A204.1 (cell line): Measurements from ENCODE around the gene PCBP3.
"Not testable (repeated sequence)": the region's sequence is repeated elsewhere in the genome, so short reads cannot be mapped to it uniquely, and the experiment has no call there.

Experiments used
- FAIRE-seq: peaks from 2 replicates; lab custom pipeline; 2012; peaks lifted over from hg19 to GRCh38; lab: Jason Lieb, UNC

Gene PCBP3

GRCh38 chr21:45678790-45679189 is 35.3 kb downstream of the PCBP3 start:
- not testable (repeated sequence) for FAIRE-seq

GRCh38 chr21:45680215-45680614 is 36.7 kb downstream of the PCBP3 start:
- peak; percentile 30 for FAIRE-seq

GRCh38 chr21:45695086-45695485 is 51.6 kb downstream of the PCBP3 start:
- no peak for FAIRE-seq

- FAIRE-seq: no peak
Observed at GRCh38 chr21:45698493-45699184, 55.1 kb downstream of the PCBP3 start.

- no peak for FAIRE-seq
Observed at GRCh38 chr21:45699251-45699942, 55.9 kb downstream of the PCBP3 start.

- no peak for FAIRE-seq
Observed at GRCh38 chr21:45699966-45700365, 56.4 kb downstream of the PCBP3 start.

- FAIRE-seq: no peak
Observed at GRCh38 chr21:45700461-45700860, 56.9 kb downstream of the PCBP3 start.

- no peak for FAIRE-seq
Observed at GRCh38 chr21:45704311-45705108, 61.0 kb downstream of the PCBP3 start.

- no peak for FAIRE-seq
Observed at GRCh38 chr21:45706299-45706698, 62.8 kb downstream of the PCBP3 start.

- no peak for FAIRE-seq
Observed at GRCh38 chr21:45709173-45709572, 65.6 kb downstream of the PCBP3 start.

- FAIRE-seq: no peak
Observed at GRCh38 chr21:45709696-45710268, 66.3 kb downstream of the PCBP3 start.

GRCh38 chr21:45710306-45710705 is 66.8 kb downstream of the PCBP3 start:
- not testable (repeated sequence) for FAIRE-seq

- no peak for FAIRE-seq
Observed at GRCh38 chr21:45713613-45714012, 70.1 kb downstream of the PCBP3 start.

GRCh38 chr21:45715441-45715840 is 71.9 kb downstream of the PCBP3 start:
- FAIRE-seq: no peak

GRCh38 chr21:45718413-45718812 is 74.9 kb downstream of the PCBP3 start:
- FAIRE-seq: no peak

- no peak for FAIRE-seq
Observed at GRCh38 chr21:45719177-45719802, 75.8 kb downstream of the PCBP3 start.

- FAIRE-seq: not testable (repeated sequence)
Observed at GRCh38 chr21:45720204-45720603, 76.7 kb downstream of the PCBP3 start.

GRCh38 chr21:45721671-45722070 is 78.1 kb downstream of the PCBP3 start:
- no peak for FAIRE-seq

- FAIRE-seq: no peak
Observed at GRCh38 chr21:45723049-45723958, 79.8 kb downstream of the PCBP3 start.

- FAIRE-seq: no peak
Observed at GRCh38 chr21:45724345-45724961, 80.9 kb downstream of the PCBP3 start.
